ENCODE data around the gene GGT1. TPM values are rescaled to one million over a fixed set of nuclear protein-coding genes. Genes with fewer than 3 reads are reported as not detected.
"Not testable (repeated sequence)": the region's sequence is repeated elsewhere in the genome, so short reads cannot be mapped to it uniquely, and the experiment has no call there.

The GGT1 gene
- total RNA-seq, 4 donors from 2014 or later, result 5.9 to 16.9 (median 15.8) TPM

DNA sequence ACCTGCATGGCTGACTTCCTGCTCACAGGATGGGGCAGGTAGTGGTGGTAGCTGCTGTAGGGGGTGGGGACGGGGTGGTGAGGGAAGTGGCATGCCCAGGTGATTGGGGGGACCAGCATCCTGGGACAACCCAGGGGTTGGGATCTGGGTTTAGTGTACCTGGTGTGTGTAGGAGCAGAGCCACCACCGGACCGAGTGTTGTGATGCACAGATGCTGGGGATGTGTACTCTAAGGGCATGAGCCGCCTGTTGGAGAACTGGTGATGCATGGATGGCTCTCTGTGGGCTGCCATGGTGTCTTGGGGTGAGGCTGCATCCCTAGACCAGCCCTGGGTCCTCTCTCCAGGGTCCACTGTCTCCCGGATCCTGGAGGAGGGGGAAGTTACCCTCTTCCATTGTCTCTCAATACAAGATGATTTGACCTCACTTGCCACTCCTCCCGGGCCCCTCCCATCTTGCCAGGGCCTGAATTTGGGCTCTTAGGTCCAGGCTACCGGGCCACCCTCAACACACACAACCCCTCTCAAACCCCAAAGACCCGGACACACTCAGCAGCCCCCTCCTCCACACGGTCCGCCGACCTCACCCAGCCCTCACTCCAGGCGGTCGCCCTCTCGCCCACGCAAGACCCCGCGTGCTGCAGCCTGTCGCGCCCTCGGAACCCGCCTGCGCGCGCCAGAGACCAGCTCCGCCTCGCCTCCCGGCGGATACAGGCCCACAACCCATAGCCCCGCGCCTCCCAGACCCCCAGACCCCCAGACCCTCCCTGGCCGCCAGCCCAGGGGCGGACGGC is 10.7 kb upstream of the GGT1 start:
- Histone ChIP-seq H3K27me3 (no peaks in the 10 kb centered on the region), H3K4me1 (peaks cover 0 to 67% (median 21%) of the 10 kb centered on the region in 4 donors), H3K4me3 (peak overlapping the region; percentile 57 to 92 (median 74)), H3K9me3 (no peaks in the 10 kb centered on the region), H3K36me3 (peaks cover 0 to 30% (median 0%) of the 10 kb centered on the region in 3 donors), H3K27ac (peak overlapping the region; percentile 73 to 98 (median 92))
- no peak for TF ChIP-seq POLR2A (IDR thresholded peaks at IDR 0.05)
- TF ChIP-seq, protein P1, sequence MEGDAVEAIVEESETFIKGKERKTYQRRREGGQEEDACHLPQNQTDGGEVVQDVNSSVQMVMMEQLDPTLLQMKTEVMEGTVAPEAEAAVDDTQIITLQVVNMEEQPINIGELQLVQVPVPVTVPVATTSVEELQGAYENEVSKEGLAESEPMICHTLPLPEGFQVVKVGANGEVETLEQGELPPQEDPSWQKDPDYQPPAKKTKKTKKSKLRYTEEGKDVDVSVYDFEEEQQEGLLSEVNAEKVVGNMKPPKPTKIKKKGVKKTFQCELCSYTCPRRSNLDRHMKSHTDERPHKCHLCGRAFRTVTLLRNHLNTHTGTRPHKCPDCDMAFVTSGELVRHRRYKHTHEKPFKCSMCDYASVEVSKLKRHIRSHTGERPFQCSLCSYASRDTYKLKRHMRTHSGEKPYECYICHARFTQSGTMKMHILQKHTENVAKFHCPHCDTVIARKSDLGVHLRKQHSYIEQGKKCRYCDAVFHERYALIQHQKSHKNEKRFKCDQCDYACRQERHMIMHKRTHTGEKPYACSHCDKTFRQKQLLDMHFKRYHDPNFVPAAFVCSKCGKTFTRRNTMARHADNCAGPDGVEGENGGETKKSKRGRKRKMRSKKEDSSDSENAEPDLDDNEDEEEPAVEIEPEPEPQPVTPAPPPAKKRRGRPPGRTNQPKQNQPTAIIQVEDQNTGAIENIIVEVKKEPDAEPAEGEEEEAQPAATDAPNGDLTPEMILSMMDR (IDR thresholded peaks at IDR 0.05), result no peak
- TF ChIP-seq EP300 (IDR thresholded peaks at IDR 0.05), result no peak
- no peak for DNase-seq (ENCODE audit: low spot score in 2 of 2)
- 9 to 14% methylated on average over 19 to 26 of the region's 33 CpGs for WGBS, 2 donors

DNA sequence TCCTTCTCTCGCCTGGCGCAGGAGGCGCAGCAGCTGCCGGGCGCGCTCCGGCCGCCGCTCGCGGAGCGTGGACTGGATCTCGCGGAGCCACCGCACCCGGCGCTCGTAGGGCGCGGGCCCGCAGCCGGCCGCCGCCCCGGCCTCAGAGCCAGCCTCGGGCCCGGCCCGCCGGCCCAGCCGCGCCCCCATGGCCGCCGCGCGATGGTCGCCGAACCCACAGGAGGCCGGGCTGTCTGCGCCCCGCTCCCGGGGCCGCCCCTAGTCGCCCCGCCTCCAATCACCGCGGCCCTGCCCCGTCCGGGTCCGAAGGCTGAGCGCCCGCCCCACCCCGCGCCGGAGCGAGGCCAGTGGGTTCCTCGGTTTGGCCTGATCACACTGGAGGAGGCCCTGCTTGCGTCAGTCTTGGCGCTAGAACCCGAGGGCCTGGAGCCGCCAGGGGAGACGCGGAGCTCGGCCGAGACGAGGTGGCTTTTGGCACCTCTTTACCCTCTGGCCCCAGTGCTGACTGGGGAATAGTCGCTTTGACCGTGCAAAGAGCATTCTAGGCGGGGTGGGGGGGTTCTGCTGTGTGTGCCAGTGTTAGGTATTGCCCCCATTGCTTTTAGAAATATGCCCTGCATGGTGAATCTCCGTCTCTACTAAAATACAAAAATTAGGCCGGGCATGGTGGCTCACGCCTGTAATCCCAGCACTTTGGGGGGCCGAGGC is 10.0 kb upstream of the GGT1 start, which contains the start of gene LRRC75B:
TSS of gene LRRC75B (minus strand) at position 223 of the 708 bp plus-strand sequence. CDS start at position 189, 34 bp downstream.
- peaks cover 0 to 62% (median 21%) of the 10 kb centered on the region in 4 donors for H3K4me1 ChIP-seq
- peaks cover 0 to 22% (median 0%) of the 10 kb centered on the region in 3 donors for H3K36me3 ChIP-seq
- no peaks in the 10 kb centered on the region for H3K9me3 ChIP-seq
- peak; percentile 86 for DNase-seq (ENCODE audit: low spot score in 2 of 2)
- peak within 1 kb of the TSS; percentile 57 to 92 (median 74) for H3K4me3 ChIP-seq
- H3K27ac ChIP-seq, result peak within 1 kb of the TSS; percentile 73 to 98 (median 92)
- 4 to 5% methylated on average over 26 to 41 of the region's 72 CpGs for WGBS, 2 donors
- TF ChIP-seq POLR2A (IDR thresholded peaks at IDR 0.05), result peak; percentile 9 to 73
- peak in 1 of 2 donors; percentile 88 for TF ChIP-seq EP300 (IDR thresholded peaks at IDR 0.05)
- TF ChIP-seq, protein P1 (IDR thresholded peaks at IDR 0.05), result no peak
- no peaks in the 10 kb centered on the region for H3K27me3 ChIP-seq

DNA sequence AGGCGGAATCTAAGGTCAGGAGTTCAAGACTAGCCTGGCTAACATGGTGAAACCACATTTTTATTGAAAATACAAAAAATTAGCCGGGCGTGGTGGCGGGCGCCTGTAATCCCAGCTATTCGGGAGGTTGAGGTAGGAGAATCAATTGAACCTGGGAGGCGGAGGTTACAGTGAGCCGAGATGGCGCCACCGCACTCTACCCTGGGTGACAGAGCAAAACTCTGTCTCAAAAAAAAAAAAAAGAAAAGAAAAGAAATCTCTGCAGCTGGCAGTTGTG is 9.5 kb upstream of the GGT1 start:
- not testable (repeated sequence) for DNase-seq (ENCODE audit: low spot score in 2 of 2); H3K27me3 ChIP-seq; H3K9me3 ChIP-seq
- Histone ChIP-seq H3K27ac (peak overlapping the region; percentile 73 to 98 (median 92)), H3K36me3 (peaks cover 0 to 17% (median 0%) of the 10 kb centered on the region in 3 donors), H3K4me1 (peaks cover 0 to 57% (median 21%) of the 10 kb centered on the region in 4 donors), H3K4me3 (peak overlapping the region; percentile 35 to 92 (median 62))
- WGBS, 2 donors, result 74 to 79% methylated on average over 10 of the region's 10 CpGs

DNA sequence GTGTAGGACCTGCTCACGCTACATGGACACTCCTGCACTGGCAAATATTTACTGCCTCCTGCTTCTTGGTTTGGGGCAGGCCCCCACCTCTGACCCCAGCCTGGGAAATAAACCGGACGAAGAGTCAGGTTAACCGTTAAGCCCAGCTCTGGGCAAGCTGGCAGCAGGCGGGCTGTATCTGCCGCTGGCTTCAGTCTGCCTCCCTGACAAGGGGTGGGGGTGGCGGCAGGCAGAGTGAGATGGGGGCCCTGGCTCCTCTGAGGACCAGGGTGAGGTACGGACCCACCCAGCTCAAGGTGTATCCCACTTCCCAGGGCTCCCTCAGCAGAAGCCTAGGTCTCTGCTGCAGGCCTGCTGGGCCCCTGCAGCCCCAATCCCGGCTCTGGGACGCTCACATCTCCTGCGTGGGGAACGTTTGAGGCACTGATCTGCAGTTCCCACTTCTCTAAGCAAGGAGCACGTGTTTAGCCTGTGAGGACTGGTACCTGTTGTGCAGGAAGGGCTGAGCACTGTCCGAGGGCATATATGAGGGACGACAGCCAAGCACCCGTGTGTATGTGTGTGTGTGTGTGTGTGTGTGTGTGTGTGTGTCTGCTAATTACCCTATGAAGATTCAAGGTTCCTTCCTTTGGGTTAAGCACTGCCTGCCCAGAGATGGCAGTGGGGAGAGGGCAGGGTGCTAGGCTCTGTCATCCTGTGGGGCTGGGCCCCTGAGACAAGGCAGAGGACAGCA is 9.0 kb upstream of the GGT1 start:
- Histone ChIP-seq H3K27ac (peak overlapping the region; percentile 73 to 98 (median 92)), H3K36me3 (peaks cover 0 to 12% (median 0%) of the 10 kb centered on the region in 3 donors), H3K27me3 (no peaks in the 10 kb centered on the region), H3K4me3 (no peak overlapping the region), H3K4me1 (peaks cover 0 to 52% (median 21%) of the 10 kb centered on the region in 4 donors), H3K9me3 (no peaks in the 10 kb centered on the region)
- 73 to 75% methylated on average over 15 to 16 of the region's 16 CpGs for WGBS, 2 donors
- no peak for DNase-seq (ENCODE audit: low spot score in 2 of 2)
- TF ChIP-seq EP300 (IDR thresholded peaks at IDR 0.05) (no peak), POLR2A (IDR thresholded peaks at IDR 0.05) (no peak)
- TF ChIP-seq, protein P1 (IDR thresholded peaks at IDR 0.05), result no peak

DNA sequence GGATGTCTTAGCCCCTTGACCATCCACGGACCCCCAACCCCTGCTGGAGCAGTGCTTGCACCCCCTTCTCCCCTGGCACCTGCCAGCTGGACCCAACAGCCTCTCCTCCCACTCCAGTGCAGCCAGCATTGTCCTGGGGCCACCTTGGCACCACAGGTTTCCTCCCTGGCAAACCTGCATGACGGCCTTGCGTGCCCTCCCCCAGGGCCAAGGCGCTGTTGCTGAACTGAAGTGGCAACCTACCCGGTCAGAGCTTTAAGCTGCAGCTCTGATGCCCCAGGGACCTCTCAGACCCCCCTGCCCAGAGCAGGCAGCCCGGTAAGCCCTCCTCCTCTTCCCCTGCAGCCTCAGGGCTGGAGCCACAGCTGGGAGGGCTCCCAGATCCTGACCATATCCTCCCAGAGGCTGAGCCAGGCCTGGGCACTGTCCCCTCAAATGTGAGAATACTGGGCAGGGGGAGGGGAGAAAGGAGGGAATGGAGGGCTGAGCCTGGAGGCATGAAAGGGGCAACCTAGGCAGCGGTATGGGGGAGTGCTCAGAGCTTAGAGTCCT is 8.3 kb upstream of the GGT1 start:
- Histone ChIP-seq H3K4me3 (no peak overlapping the region), H3K27me3 (no peaks in the 10 kb centered on the region), H3K9me3 (no peaks in the 10 kb centered on the region), H3K36me3 (peaks cover 0 to 6% (median 0%) of the 10 kb centered on the region in 3 donors), H3K27ac (peak overlapping the region in 1 of 4 donors; percentile 97), H3K4me1 (peaks cover 0 to 46% (median 18%) of the 10 kb centered on the region in 4 donors)
- TF ChIP-seq POLR2A (IDR thresholded peaks at IDR 0.05), result no peak
- TF ChIP-seq, protein P1 (IDR thresholded peaks at IDR 0.05), result no peak
- no peak for TF ChIP-seq EP300 (IDR thresholded peaks at IDR 0.05)
- WGBS, 2 donors, result 78% methylated on average over 4 to 6 of the region's 7 CpGs
- DNase-seq (ENCODE audit: low spot score in 2 of 2), result no peak
